Glomerular visceral epithelial cell (primary cell): ENCODE data around the gene ARFGAP1.
A peak's percentile ranks its signal among the peaks of the same experiment; 100 is the strongest.
"Not testable (repeated sequence)": the region's sequence is repeated elsewhere in the genome, so short reads cannot be mapped to it uniquely, and the experiment has no call there.

ENCODE experiments used
- DNase-seq: peaks from one replicate; pipeline ENCODE4 v3.0.0-alpha.2; 2016; ENCODE audit errors: extremely low spot score

Gene ARFGAP1

GRCh38 chr20:63290136-63290676 is 17.6 kb downstream of the ARFGAP1 start:
- DNase-seq = no peak

DNA sequence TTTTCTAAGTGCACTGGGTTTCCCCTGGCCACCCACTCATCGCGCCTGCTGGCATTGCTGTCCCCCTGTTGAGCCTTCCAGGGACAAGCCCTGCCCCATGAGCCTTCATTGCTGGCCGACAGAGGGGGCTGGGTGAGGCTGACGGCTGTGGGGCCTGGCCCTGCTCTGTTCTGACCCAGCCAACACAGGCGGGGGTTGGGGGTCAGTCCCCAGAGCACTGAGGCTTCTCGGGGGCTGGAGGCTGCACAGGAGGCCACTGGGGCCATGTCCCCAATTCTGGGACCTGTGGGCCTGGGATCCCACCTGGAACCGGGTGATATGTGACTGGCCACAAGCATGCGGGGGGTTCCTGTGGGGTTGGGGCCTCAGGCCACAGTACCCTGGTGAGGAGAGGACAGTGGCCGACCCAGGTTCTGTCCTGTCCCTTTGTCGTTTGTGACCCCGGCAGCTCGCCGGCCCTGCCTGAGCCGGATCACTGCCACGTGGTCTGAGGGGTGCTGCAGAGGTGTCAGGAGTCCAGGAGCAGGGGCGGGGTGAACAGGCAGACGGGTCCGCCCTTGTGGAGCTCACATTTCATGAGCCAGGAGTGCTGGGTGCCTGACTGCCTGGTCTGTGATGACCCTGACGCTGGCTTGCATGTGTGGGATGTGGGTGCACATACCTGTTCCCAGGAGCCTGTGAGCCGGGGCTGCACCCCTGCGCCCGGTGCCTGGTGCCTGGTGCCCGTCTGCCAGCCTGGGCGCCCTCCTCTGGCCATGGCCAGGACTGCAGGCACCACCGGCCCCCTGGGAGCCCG is 18.3 kb downstream of the ARFGAP1 start:
- peak; percentile 62 for DNase-seq

GRCh38 chr20:63291811-63292210 is 19.2 kb downstream of the ARFGAP1 start:
- no peak for DNase-seq

GRCh38 chr20:63292292-63292701 is 19.7 kb downstream of the ARFGAP1 start:
- no peak for DNase-seq

DNA sequence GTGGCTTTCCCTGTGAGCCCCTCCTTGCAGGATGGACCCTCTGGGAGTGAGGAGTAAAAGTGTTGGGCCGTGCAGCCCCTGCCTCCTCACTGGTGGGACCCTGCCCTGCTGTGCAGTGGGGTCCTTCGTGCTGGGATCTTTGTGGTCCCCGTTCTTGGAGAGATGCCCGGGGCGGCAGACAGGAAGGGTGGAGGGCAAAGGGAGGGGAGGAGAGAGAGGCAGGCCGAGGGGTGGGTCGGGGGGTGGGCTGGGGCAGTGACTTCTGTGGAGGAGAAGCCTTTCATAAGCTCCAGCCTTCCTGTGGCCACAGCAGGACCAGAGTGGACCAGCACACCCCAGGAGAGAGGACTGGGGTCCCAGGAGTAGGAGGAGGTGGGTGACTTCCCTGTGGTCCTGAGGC is 20.3 kb downstream of the ARFGAP1 start, which contains the start of gene COL20A1:
Gene COL20A1, plus strand, starts transcription at position 283 of the 400 bp plus-strand sequence. CDS start 1,922 bp downstream, outside the sequence.
- DNase-seq = no peak

DNA sequence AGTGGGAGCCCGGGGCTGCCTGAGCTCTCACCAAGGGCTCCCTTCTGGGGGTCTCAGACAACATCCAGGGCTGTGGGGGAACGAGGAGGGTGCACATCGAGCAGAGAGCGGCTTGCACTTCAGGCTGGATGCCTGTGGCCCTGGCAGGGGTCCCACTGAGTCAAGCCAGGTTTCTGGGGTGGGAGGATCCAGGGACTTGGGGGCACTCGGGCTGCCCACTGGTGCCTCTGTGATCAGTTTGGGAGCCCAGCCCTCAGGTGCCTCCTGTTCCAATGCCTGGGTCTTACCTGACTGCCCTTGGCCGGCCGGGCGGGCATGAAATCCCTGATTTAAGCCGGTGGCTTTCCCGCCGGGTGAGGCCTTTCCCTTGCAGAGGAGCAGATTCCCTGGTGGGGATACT is 20.8 kb downstream of the ARFGAP1 start:
- no peak for DNase-seq

GRCh38 chr20:63293871-63294535 is 21.4 kb downstream of the ARFGAP1 start:
- no peak for DNase-seq

DNA sequence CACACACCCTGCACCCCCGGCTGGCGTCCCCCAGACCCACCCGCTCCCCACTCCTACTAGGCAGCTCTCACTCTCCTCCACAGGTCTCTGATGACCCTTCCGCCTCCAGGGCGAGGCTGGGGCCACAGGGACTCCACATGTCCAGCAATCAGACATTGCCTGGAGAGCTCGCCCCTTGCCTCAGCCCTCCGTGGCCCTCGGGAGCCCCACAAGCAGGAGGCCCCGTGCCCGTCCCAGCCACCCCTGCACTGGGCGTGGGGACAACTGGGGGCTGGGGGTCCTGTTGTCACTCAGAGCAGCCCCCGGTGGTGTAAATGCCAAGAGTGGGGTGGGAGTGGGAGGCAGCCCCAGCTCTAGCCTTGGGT is 21.9 kb downstream of the ARFGAP1 start:
- no peak for DNase-seq

DNA sequence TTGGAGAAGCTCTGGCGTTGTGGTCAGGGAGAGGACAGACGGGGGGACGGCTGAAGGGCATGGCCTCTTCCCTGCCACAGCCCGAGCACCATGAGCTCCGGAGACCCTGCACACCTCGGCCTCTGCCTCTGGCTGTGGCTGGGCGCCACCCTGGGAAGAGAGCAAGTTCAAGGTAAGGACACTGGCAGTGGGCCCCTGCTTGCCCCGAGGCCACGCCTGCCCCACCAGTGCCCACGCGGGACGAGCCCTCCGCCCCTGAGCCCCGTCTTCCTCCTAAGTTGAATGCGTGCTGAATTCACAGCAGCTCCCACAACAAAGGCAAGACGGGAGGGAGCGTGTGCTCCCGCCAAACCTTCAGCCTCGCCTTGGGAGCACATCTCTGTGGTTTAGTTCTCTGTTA is 22.4 kb downstream of the ARFGAP1 start:
- DNase-seq = no peak

DNA sequence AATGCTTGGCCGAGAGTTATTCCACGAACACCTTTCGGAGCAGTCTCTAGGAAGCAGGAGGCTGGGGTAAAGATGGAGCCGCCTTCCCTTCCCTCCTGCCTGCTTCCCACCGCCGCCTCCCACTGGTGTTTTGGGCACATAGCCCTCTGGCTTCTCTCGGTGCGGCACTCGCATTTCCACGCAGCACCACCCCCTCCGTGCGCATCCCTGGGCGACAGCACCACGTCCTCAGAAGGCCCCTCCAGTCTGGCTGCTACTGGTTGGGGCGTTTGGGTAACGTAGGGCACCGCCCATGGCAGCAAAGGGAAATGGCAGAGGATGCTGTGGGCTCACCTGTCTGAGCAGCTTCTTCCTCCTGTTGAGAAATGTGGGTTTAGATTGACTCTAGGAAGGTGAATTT is 22.8 kb downstream of the ARFGAP1 start:
- DNase-seq = no peak

DNA sequence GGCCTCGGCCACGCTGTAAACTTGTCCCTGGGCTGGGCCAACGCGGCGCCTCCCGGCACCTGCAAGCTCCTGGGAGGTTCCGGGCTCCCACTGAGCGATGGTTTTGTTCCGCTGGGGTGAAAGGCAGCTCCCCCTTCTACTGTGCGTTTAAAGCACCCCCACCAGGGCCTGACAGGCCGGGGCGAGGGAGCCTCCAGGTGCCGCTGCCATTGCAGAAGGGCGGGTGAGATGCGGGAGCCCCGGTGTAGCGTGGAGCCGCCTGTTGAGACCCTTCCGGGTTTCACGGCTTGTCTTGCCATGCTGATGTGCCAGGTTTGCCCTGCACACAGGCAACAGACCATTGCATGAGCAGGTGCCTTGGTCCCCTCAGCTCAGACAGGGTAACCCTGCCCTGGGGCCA is 23.2 kb downstream of the ARFGAP1 start:
- no peak for DNase-seq

GRCh38 chr20:63296531-63297299 is 24.1 kb downstream of the ARFGAP1 start:
- DNase-seq = no peak

DNA sequence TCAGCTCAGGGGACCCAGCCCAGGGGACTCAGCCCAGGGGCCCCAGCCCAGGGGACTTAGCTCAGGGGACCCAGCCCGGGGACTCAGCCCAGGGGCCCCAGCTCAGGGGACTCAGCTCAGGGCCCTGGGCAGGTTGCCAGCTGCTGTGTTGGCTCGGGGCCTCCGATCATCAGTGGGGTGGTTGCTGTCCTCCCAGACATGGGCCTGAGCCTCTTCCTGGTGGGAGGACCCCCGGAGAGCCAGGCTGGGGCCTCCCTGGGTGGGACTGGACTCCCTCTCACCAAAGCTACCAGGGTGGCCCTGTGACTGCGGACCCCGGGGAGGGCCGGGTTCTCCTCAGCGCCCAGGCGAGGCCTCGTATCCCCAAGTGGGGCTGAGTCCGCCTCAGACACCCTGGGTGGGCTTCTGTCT is 24.8 kb downstream of the ARFGAP1 start:
- no peak for DNase-seq

DNA sequence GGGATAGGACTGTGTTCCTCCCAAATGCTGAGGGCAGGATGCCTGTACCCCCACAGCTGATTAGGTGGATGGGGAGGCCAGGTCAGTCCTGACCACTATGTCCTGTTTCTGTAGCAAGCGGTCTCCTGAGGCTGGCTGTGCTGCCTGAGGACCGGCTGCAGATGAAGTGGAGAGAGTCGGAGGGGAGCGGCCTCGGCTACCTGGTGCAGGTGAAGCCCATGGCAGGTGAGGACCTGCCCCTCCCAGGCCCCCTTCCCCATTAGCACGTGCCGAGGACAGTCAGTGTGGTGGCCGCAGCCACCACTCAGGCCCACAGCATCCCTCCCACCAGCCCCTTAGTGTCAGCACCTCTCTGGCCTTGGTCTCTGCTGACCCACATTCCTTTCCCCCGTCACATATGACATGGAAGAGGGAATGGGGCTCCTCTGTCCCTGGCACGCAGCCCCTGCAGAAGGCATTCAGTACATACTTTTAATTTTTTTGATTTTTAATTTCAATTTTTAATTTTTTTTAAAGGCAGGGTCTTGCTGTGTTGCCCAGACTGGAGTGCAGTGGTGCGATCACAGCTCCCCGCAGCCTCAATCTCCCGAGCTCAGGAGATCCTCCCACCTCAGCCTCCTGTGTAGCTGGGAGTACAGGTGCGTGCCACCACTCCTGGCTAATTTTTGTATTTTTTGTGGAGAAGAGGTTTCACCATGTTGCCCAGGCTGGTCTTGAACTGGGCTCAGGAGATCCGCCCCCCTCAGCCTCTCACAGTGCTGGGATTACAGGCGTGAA is 25.4 kb downstream of the ARFGAP1 start:
- no peak for DNase-seq

DNA sequence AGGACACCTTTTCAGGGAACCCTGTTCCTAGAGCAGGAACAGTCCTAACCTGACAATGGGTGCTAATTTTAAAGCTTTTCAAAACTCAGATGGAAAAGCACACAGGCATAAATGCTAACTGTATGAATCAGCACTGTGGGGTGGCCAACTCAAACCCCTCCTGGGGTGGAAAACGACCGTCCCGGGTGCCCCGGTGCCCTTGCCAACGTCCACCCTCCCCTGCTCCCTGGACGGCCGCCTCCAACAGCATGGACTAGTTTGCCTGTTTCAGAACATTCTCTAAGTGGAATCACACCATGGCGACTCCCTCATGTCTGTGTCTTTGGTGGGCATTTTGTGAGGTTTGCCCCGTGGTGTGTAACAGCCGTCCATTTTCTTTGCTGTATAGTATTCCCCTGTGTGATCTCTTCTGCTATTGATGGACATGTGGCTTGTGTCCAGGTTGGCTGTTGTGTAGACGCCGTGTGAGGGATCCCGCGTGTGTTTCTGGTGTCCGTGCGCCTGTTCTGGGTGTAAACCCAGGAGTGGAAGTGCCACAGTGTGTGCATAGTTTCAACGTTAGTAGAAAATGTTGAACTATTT is 26.2 kb downstream of the ARFGAP1 start:
- DNase-seq = no peak

DNA sequence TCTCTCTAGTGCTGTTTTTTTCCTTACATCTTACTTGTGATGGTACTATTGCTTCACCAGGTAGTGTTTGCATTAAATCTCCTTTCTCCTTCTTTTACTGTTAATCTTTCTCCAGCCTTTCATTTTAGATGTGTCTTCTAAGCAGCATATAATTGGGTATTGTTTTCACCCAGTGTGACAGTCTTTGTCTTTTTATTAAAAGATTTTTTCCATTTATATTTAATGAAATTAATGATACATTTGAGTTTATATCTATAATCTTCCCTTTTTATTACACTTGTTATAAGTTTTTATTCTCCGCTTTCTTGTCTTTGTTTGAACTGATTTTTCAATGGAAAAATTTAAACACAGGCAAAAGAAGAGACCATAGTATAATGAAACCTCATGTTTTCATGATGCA is 29.1 kb downstream of the ARFGAP1 start:
- DNase-seq = no peak

- no peak for DNase-seq
Observed at GRCh38 chr20:63303095-63303666, 30.6 kb downstream of the ARFGAP1 start.

- DNase-seq = no peak
Observed at GRCh38 chr20:63305393-63305792, 32.8 kb downstream of the ARFGAP1 start.

DNA sequence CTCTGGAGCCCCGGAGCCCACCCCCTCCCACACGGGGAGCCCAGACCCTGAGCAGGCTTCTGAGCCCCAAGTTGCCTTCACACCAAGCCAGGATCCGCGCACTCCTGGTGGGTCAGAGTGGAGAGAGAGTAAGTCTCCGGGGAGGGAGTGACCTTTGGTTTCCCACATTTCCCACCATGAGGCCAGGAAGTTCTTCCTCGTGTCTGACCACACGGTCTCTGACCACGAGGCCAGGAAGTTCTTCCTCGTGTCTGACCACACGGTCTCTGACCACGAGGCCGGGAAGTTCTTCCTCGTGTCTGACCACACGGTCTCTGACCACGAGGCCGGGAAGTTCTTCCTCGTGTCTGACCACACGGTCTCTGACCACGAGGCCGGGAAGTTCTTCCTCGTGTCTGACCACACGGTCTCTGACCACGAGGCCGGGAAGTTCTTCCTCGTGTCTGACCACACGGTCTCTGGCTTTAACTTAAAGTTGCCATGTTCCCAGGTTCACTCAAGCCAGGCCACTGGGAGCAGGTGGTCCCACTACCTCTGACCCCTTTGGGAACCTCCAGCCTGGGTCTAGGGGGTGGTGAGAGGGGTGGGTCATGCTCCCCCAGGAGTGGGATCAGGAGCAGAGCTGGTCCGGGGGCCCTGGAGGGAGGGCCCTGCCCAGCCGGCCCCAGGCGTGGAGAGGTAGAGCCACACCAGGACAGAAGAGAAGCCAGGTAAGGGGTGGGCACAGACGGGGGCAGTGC is 33.5 kb downstream of the ARFGAP1 start:
- DNase-seq = not testable (repeated sequence)
